PC-9 (cell line): Measurements from ENCODE around the gene GULP1. TPM values are rescaled to one million over a fixed set of nuclear protein-coding genes. Genes with fewer than 3 reads are reported as not detected.

Experiments
- BruUV-seq: library from RNA; stranded (reverse); fragments of 400-500 nt; replicated peaks from 2 replicates; lab custom pipeline; 2021; lab: Mats Ljungman, UMichigan
- CTCF ChIA-PET: fragments of 300-600 bp; sonication (Branson Sonifier 250); formaldehyde crosslinking; loops from one replicate; lab custom pipeline; 2022; ENCODE audit warnings: antibody characterized with exemption; lab: Charles Lee
- POLR2A ChIA-PET: fragments of 300-600 bp; sonication (Branson Sonifier 250); formaldehyde crosslinking; loops from one replicate; lab custom pipeline; 2022; ENCODE audit warnings: antibody characterized with exemption; ENCODE audit not compliant: unreplicated experiment; lab: Charles Lee
- DNase-seq, 2 experiments: peaks; one replicate each; pipeline versions ENCODE4 v3.0.0 to v3.0.0-alpha.2; 2015 to 2022; ENCODE audit warnings: mixed read lengths in 1 of 2
- H2AFZ ChIP-seq: fragments of 200-600 bp; sonication (generic); 2 replicates; pipeline ENCODE4 v1.8.1; 2017; ENCODE audit warnings: antibody characterized with exemption
- H3F3A ChIP-seq: fragments of 200-600 bp; sonication (generic); 2 replicates; pipeline ENCODE4 v1.8.1; 2017; ENCODE audit warnings: antibody characterized with exemption, mild to moderate bottlenecking, low read depth; ENCODE audit not compliant: insufficient read depth
- H3K27ac ChIP-seq: fragments of 200-600 bp; sonication (generic); 2 replicates; pipeline ENCODE4 v1.6.1; 2016; ENCODE audit warnings: mixed run types
- H3K27me3 ChIP-seq: fragments of 200-600 bp; sonication (generic); 2 replicates; pipeline ENCODE4 v1.6.1; 2016; ENCODE audit warnings: low read depth, mixed run types; ENCODE audit not compliant: insufficient read depth
- H3K36me3 ChIP-seq: fragments of 200-600 bp; sonication (generic); 2 replicates; pipeline ENCODE4 v1.6.1; 2016; ENCODE audit warnings: low read depth, mixed run types
- H3K4me1 ChIP-seq: fragments of 200-600 bp; sonication (generic); replicated peaks from 2 replicates; pipeline ENCODE4 v1.6.1; 2016; ENCODE audit warnings: mixed run types; ENCODE audit not compliant: insufficient read depth
- H3K4me2 ChIP-seq: fragments of 200-600 bp; sonication (generic); 2 replicates; pipeline ENCODE4 v1.6.1; 2017; ENCODE audit warnings: mixed run types
- H3K4me3 ChIP-seq: fragments of 200-600 bp; sonication (generic); 2 replicates; pipeline ENCODE4 v1.6.1; 2016; ENCODE audit warnings: mixed run types
- H3K79me2 ChIP-seq: fragments of 200-600 bp; sonication (generic); 2 replicates; pipeline ENCODE4 v1.6.1; 2017; ENCODE audit warnings: low read depth, mixed run types
- H3K9me2 ChIP-seq: fragments of 200-600 bp; sonication (generic); 2 replicates; pipeline ENCODE4 v1.8.1; 2017; ENCODE audit warnings: mild to moderate bottlenecking; ENCODE audit not compliant: insufficient read depth
- H3K9me3 ChIP-seq: fragments of 200-600 bp; sonication (generic); 2 replicates; pipeline ENCODE4 v1.8.1; 2016; ENCODE audit warnings: low read depth; ENCODE audit not compliant: insufficient read depth
- H4K20me1 ChIP-seq: fragments of 200-600 bp; sonication (generic); 2 replicates; pipeline ENCODE4 v1.8.1; 2017; ENCODE audit not compliant: insufficient read depth
- CTCF ChIP-seq: fragments of 200-600 bp; sonication (generic); conservative IDR thresholded peaks from 2 replicates; pipeline ENCODE4 v1.6.1; 2017; ENCODE audit warnings: mixed run types, antibody characterized with exemption, mild to moderate bottlenecking, moderate library complexity
- EZH2 ChIP-seq: fragments of 200-600 bp; sonication (generic); IDR thresholded peaks from 2 replicates; pipeline ENCODE4 v1.8.0; 2017; ENCODE audit warnings: antibody characterized with exemption, low read depth
- intact Hi-C: fragments of 100-400 bp; cut with micrococcal nuclease; formaldehyde crosslinking; loops from one replicate; pipeline ENCODE4 v1.10.0; 2022; ENCODE audit not compliant: unreplicated experiment
- total RNA-seq: library from RNA; stranded (reverse); gene quantifications from 2 replicates; pipeline ENCODE4 v1.2.3, GENCODE V29; 2021

GULP1 gene
- total RNA-seq, 1 experiment from 2014 or later = 38.0 TPM

- ChIA-PET POLR2A (no interaction called here), CTCF (no interaction called here)
- no peak for DNase-seq
- Histone ChIP-seq H3F3A (no peaks in the 10 kb centered on the region), H3K9me3 (no peaks in the 10 kb centered on the region), H3K36me3 (no peaks in the 10 kb centered on the region), H3K4me2 (no peak overlapping the region), H2AFZ (no peak overlapping the region), H3K4me1 (no peaks in the 10 kb centered on the region), H4K20me1 (no peaks in the 10 kb centered on the region), H3K27ac (no peak overlapping the region), H3K9me2 (no peaks in the 10 kb centered on the region), H3K27me3 (no peaks in the 10 kb centered on the region), H3K4me3 (no peak overlapping the region), H3K79me2 (no peaks in the 10 kb centered on the region)
- intact Hi-C loops = no loop called here
- no peak for TF ChIP-seq CTCF
- TF ChIP-seq EZH2 = no peak
- BruUV-seq = no TSS peak
Measured at GRCh38 chr2:188572592-188572991, 280.9 kb downstream of the GULP1 start.

- CTCF ChIA-PET = no interaction called here
- Histone ChIP-seq H3K27ac (no peak overlapping the region), H3K9me3 (no peaks in the 10 kb centered on the region), H3K4me1 (no peaks in the 10 kb centered on the region), H3K4me3 (no peak overlapping the region), H3K27me3 (no peaks in the 10 kb centered on the region), H3K9me2 (no peaks in the 10 kb centered on the region), H4K20me1 (no peaks in the 10 kb centered on the region), H3F3A (no peaks in the 10 kb centered on the region), H2AFZ (no peak overlapping the region), H3K4me2 (no peak overlapping the region), H3K79me2 (no peaks in the 10 kb centered on the region), H3K36me3 (no peaks in the 10 kb centered on the region)
- POLR2A ChIA-PET = no interaction called here
- no peak for DNase-seq
- intact Hi-C loops = no loop called here
- TF ChIP-seq EZH2 (no peak), CTCF (no peak)
- BruUV-seq = no TSS peak
Measured at GRCh38 chr2:188573453-188573852, 281.8 kb downstream of the GULP1 start.

GRCh38 chr2:188576006-188576405, 284.3 kb downstream of the GULP1 start:
- Histone ChIP-seq H3K27ac (no peak overlapping the region), H3F3A (no peaks in the 10 kb centered on the region), H3K9me3 (no peaks in the 10 kb centered on the region), H4K20me1 (no peaks in the 10 kb centered on the region), H3K36me3 (no peaks in the 10 kb centered on the region), H3K27me3 (no peaks in the 10 kb centered on the region), H3K4me3 (no peak overlapping the region), H3K79me2 (no peaks in the 10 kb centered on the region), H3K9me2 (no peaks in the 10 kb centered on the region), H3K4me2 (no peak overlapping the region), H3K4me1 (no peaks in the 10 kb centered on the region), H2AFZ (no peak overlapping the region)
- CTCF ChIA-PET = no interaction called here
- no peak for DNase-seq
- TF ChIP-seq CTCF (no peak), EZH2 (no peak)
- BruUV-seq = no TSS peak
- intact Hi-C loops = no loop called here
- POLR2A ChIA-PET = no interaction called here
